Pancreas (tissue), 10 donors: Measurements from ENCODE around the gene DHTKD1. TPM values are rescaled to one million over a fixed set of nuclear protein-coding genes. Genes with fewer than 3 reads are reported as not detected.
A peak's percentile ranks its signal among the peaks of the same experiment; 100 is the strongest.

Experiments
- ATAC-seq, 4 donors: fragments of 200-7000 bp; cut with Tn5 transposase; one replicate each; pipeline versions ENCODE4 v1.8.0 to v1.9.1; 2020; ENCODE audit warnings: mild to moderate bottlenecking in 4 of 4, moderate library complexity in 4 of 4
- DNase-seq, 6 donors: peaks; one replicate each; pipeline ENCODE4 v3.0.0-alpha.2; 2020
- FAIRE-seq: peaks from 2 replicates; lab custom pipeline; 2012; peaks lifted over from hg19 to GRCh38; lab: Jason Lieb, UNC
- H3K27ac ChIP-seq, 4 donors: fragments of 200-600 bp; sonication (generic); 1 replicate in 3 of 4; 2 replicates in 1 of 4; pipeline versions ENCODE4 v1.5.0 to v1.8.0; 2020
- H3K27me3 ChIP-seq, 4 donors: fragments of 200-600 bp; one replicate each; pipeline ENCODE4 v1.8.0; 2021
- H3K36me3 ChIP-seq, 3 donors: fragments of 200-600 bp; sonication (generic) in 1 of 3; one replicate each; pipeline versions ENCODE4 v1.5.0 to v1.8.0; 2020 to 2021
- H3K4me1 ChIP-seq, 3 donors: fragments of 200-600 bp; one replicate each; pipeline ENCODE4 v1.8.0; 2021
- H3K4me3 ChIP-seq, 4 donors: fragments of 200-600 bp; sonication (generic) in 2 of 4; one replicate each; pipeline versions ENCODE4 v1.5.0 to v1.8.0; 2020 to 2021
- H3K9me3 ChIP-seq, 4 donors: fragments of 200-600 bp; one replicate each; pipeline ENCODE4 v1.8.0; 2021
- WGBS, 2 donors: extraction: QIAGEN DNeasy Blood & Tissue Kit; methylation state at CpG; one replicate each; pipeline ENCODE4 v1.1.7; 2013; 5-methylcytosine and 5-hydroxymethylcytosine counted together
- intact Hi-C, 3 donors: fragments of 100-400 bp; cut with DNase I; formaldehyde crosslinking; loops; one replicate each; pipeline versions ENCODE4 v1.11.1 to v1.14.2; 2022
- polyA plus RNA-seq, 2 donors: library from polyadenylated mRNA; stranded (reverse); fragments of 200-250 nt; gene quantifications; one replicate each; pipeline ENCODE4 v1.2.3, GENCODE V29; 2013
- total RNA-seq, 6 donors: library from RNA; stranded (reverse); fragmentation: NEBNext Ultra II Directional in 4 of 6; extraction: Animal tissue kit (Norgen Biotek cat#: 25700) in 4 of 6; gene quantifications; one replicate each; pipeline versions ENCODE4 v1.2.1 to v1.2.4, GENCODE V29; 2021 to 2023
- TF ChIP-seq, protein P1 (sequence below), 4 donors: fragments of 200-600 bp; sonication (generic) in 3 of 4; IDR thresholded peaks; one replicate each; pipeline versions ENCODE4 v1.5.0 to v1.8.0; 2021; ENCODE audit warnings: antibody characterized with exemption in 4 of 4
- donor health status: healthy with polysubstance abuse.
- donor health status: DM: no; HTN: no; CAD: no; lungs with moderate emphysema.
- donor health status: DM: no; HTN: no; CAD: no.
- donor health status: control.
- donor health status: control.
- donor health status: Bipolar disorder and iron deficiency.
- donor health status: DM: yes; HTN: yes; CAD: no.
- donor health status: DM: no; HTN: no; CAD: no.
- donor health status: DM: no; HTN: no; CAD: no.
- donor health status: DM: yes; HTN: yes; CAD: no.

Gene DHTKD1
- total and polyA plus RNA-seq, 8 donors: 9.6 to 25.1 (median 20.6) TPM

DNA sequence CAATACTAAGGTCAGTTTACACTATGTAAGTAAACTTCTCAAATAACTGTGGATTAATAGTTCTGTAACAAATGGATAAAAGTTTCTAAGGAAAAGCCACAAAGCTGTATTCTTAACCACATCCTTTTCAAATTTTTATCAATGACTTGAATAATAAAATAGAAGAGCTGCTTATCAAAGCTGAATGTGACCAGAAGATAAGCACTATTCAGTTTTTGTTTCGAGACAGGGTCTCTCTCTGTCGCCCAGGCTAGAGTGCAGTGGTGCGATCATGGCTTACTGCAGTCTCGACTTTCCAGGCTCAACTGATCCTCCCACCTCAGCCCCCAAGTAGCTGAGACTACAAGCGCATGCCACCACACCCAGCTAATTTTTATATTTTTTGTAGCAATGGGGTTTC is 43.2 kb upstream of the DHTKD1 start:
- Histone ChIP-seq H3K4me1 (peaks cover 0 to 15% (median 0%) of the 10 kb centered on the region in 3 donors), H3K27me3 (no peaks in the 10 kb centered on the region), H3K27ac (no peak overlapping the region), H3K4me3 (no peak overlapping the region), H3K9me3 (no peaks in the 10 kb centered on the region), H3K36me3 (peaks cover 0 to 16% (median 0%) of the 10 kb centered on the region in 3 donors)
- 95% methylated on average over 5 of the region's 5 CpGs for WGBS, 2 donors
- no peak for ATAC-seq
- FAIRE-seq: no peak
- TF ChIP-seq, protein P1, sequence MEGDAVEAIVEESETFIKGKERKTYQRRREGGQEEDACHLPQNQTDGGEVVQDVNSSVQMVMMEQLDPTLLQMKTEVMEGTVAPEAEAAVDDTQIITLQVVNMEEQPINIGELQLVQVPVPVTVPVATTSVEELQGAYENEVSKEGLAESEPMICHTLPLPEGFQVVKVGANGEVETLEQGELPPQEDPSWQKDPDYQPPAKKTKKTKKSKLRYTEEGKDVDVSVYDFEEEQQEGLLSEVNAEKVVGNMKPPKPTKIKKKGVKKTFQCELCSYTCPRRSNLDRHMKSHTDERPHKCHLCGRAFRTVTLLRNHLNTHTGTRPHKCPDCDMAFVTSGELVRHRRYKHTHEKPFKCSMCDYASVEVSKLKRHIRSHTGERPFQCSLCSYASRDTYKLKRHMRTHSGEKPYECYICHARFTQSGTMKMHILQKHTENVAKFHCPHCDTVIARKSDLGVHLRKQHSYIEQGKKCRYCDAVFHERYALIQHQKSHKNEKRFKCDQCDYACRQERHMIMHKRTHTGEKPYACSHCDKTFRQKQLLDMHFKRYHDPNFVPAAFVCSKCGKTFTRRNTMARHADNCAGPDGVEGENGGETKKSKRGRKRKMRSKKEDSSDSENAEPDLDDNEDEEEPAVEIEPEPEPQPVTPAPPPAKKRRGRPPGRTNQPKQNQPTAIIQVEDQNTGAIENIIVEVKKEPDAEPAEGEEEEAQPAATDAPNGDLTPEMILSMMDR (IDR thresholded peaks at IDR 0.05): no peak
- intact Hi-C loops: no loop called here
- DNase-seq: no peak

DNA sequence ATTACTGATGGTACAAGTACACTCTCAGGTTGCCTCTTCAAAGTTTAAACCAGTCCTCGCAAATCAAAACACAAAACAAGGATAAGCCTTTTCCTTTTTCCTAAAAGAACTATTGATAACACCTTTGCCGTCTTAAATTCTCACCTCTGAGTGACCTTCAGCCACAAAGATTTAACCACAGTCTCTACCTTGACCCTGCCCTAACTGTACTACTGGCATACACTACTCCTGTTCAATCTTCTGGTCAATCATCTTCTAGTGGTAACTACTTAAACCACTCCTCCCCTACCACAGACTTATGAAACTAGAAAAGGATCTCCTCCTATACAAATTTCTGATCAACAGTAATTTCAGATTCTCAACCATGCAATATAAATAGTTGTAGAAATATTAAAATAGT is 41.2 kb upstream of the DHTKD1 start:
- WGBS, 2 donors: 50 to 67% methylated on average over 2 of the region's 2 CpGs
- no peaks in the 10 kb centered on the region for H3K9me3 ChIP-seq
- peaks cover 0 to 4% (median 0%) of the 10 kb centered on the region in 3 donors for H3K4me1 ChIP-seq
- intact Hi-C loops: no loop called here
- H3K36me3 ChIP-seq: peaks cover 0 to 16% (median 0%) of the 10 kb centered on the region in 3 donors
- no peak overlapping the region for H3K4me3 ChIP-seq
- TF ChIP-seq, protein P1 (IDR thresholded peaks at IDR 0.05): no peak
- no peak for ATAC-seq
- no peak overlapping the region for H3K27ac ChIP-seq
- FAIRE-seq: no peak
- H3K27me3 ChIP-seq: no peaks in the 10 kb centered on the region
- DNase-seq: no peak

DNA sequence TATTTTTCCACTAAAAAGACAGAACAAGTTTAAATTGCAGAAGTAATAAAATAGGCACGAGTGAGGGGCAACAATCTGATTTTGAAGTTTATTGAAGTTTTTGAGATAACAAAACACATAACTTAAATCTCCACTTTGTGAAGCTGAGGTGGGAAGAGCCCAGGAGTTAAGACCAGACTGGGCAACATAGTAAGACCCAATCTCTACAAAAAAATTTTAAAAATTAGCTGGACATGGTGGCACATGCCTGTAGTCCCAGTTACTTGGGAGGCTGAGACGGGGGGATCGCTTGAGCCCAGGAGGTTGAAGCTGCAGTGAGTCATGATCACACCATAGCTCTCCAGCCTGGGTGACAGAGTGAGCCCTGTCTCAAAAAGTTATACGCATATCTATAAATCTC is 37.4 kb upstream of the DHTKD1 start:
- FAIRE-seq (no peak), DNase-seq (no peak), ATAC-seq (no peak)
- no peak overlapping the region for H3K27ac ChIP-seq
- TF ChIP-seq, protein P1 (IDR thresholded peaks at IDR 0.05): no peak
- H3K4me3 ChIP-seq: no peak overlapping the region
- H3K36me3 ChIP-seq: peaks cover 0 to 36% (median 4%) of the 10 kb centered on the region in 3 donors
- intact Hi-C loops: no loop called here
- H3K9me3 ChIP-seq: no peaks in the 10 kb centered on the region
- no peaks in the 10 kb centered on the region for H3K4me1 ChIP-seq
- 88 to 91% methylated on average over 4 of the region's 4 CpGs for WGBS, 2 donors
- H3K27me3 ChIP-seq: no peaks in the 10 kb centered on the region

DNA sequence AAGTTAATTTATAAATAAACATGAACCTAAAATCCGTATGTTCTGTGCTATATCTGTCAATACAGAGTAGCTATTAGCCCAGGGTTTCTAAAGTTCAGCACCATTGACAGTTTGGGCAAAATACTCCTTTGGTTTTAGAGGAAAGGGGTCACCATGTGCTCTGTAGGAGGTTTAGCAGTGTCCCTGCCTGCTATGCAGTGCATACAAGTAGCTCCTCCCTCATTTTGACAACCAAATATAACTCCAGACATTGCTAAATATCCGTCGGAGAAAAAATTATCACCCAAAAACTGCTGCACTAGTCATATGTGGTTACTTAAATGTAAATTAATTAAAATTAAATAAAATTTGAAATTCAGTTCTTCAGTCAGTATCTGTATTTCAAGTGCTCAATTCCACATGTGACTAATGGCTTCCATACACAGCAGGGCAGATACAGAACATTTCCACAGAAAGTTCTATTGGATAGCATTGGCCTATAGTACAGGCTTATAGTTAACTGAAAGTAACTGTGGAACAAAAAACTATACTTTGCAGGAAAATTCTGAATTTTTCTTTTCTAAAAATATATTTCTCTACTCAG is 32.6 kb upstream of the DHTKD1 start:
- Histone ChIP-seq H3K4me1 (peaks cover 0 to 11% (median 7%) of the 10 kb centered on the region in 3 donors), H3K27ac (no peak overlapping the region), H3K4me3 (no peak overlapping the region), H3K36me3 (peaks cover 0 to 20% (median 4%) of the 10 kb centered on the region in 3 donors), H3K9me3 (no peaks in the 10 kb centered on the region), H3K27me3 (no peaks in the 10 kb centered on the region)
- TF ChIP-seq, protein P1 (IDR thresholded peaks at IDR 0.05): no peak
- no peak for DNase-seq
- intact Hi-C loops: no loop called here
- FAIRE-seq: no peak
- ATAC-seq: no peak
- 69 to 70% methylated on average over 3 of the region's 3 CpGs for WGBS, 2 donors

DNA sequence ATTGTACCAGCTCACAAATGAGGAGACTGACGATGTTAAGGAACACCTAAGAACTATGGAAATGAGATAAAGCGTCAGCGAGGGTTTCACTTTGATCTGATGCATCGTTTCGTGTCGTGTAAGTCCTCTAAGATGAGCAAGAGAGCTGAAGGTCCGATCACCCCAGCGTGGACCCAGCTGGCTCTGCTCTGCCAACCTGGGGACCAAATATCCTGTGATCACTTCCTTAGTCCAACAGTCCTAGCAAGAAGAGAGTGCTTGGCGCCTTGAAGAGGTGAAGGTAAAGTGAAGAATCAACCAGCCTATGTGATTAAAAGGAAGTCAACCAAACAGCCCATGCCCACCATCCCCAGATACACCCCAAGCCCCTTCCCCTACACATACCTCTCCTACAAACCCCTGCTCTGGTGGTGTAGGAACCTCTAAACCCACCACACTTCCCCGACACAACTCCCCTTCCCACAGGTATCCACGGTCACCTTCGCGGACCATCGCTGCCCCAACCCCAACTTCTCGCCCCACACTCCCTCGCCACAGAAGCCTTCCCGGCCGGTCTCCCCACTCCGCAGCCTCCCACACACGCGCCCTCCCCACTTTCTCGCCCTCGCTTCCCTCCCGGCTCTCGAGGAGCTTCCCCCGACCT is 26.9 kb upstream of the DHTKD1 start:
- Histone ChIP-seq H3K4me1 (peaks cover 0 to 13% (median 7%) of the 10 kb centered on the region in 3 donors), H3K27ac (peak overlapping the region; percentile 95 to 100 (median 99)), H3K36me3 (no peaks in the 10 kb centered on the region), H3K4me3 (peak overlapping the region; percentile 88 to 99 (median 94)), H3K9me3 (no peaks in the 10 kb centered on the region), H3K27me3 (no peaks in the 10 kb centered on the region)
- 1% methylated on average over 26 of the region's 26 CpGs for WGBS, 2 donors
- FAIRE-seq: no peak
- TF ChIP-seq, protein P1 (IDR thresholded peaks at IDR 0.05): no peak
- peak; percentile 0 to 18 (median 12) for ATAC-seq
- intact Hi-C loops: no loop called here
- peak in 1 of 6 donors; percentile 37 for DNase-seq
